DMS153 treated with DMSO at 0.1 percent for 48 hours (cell line): ENCODE data around the gene NDUFS8.
A peak's percentile ranks its signal among the peaks of the same experiment; 100 is the strongest.

Experiments used
- DNase-seq: peaks from one replicate; lab custom pipeline; 2025; ENCODE audit not compliant: unreplicated experiment; lab: John Stamatoyannopoulos, UW

The NDUFS8 gene

DNA sequence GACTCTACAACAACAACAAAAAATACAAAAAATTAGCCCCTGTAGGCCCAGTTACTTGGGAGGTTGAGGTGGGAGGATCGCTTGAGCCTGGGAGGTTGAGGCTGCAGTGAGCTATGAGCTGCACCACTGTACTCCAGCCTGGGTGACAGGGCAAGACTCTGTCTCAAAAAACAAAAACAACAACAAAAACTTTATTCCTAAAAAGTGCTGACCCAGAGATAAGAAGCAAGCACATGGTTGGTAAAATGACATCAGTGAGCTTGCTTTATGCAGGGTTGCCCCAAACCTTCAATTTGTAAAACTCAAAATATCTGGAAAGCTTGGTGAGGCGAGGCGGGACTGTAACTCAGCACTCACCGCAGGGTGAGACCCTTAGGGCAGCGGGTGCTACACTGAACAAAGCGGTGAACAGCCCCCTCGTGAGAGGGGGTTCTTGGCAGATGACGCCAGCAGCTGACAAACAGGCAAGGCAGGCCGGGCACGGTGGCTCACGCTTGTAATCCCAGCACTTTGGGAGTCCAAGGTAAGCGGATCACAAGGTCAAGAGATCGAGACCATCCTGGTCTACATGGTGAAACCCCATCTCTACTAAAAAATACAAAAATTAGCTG is 4.9 kb downstream of the NDUFS8 start:
- DNase-seq = no peak

DNA sequence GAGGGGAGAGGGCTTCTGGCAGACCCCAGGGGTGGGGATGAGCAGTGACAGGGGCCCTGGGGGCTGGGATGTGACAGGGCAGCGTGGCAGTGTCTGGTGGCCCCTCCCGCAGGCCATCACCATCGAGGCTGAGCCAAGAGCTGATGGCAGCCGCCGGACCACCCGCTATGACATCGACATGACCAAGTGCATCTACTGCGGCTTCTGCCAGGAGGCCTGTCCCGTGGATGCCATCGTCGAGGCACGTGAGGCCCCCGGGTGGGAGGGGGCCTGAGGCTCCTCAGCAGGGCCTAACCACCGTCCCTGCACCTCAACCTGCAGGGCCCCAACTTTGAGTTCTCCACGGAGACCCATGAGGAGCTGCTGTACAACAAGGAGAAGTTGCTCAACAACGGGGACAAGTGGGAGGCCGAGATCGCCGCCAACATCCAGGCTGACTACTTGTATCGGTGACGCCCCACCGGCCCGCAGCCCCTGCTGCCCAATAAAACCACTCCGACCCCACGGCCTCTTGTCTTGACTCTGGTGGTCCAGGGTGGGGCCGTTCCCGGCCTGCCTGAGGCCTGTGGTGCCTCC is 5.7 kb downstream of the NDUFS8 start:
- DNase-seq = no peak

DNA sequence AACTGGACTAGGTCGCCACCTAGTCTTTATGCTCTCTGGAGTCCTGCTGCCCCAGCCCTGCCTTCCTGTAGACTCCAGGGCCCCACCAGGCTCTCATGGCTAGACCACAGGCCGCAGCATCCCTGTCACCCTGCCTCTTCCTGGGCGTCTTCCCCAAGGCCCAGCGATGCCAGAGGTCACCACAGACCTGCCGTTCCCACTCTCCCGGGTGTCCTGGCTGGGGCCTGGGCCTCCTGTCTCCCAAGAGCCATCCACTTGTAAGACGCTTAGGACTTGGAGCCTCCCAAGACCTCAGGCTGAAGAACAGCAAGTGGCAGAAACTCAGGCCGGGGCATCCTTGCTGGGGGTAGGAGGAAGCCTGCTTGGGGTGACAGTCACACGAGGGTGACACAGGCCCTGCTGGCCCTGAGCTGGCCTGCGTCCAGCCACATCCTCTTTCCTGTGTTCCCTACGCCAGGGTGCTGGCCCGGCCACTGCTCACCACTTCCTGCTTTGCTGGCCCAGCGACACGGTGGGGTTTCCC is 6.3 kb downstream of the NDUFS8 start:
- DNase-seq = no peak

- DNase-seq = no peak
These were observed 7.1 kb downstream of the NDUFS8 start for GRCh38 chr11:68037411-68038225.

GRCh38 chr11:68038226-68038717 is 7.8 kb downstream of the NDUFS8 start:
- no peak for DNase-seq

DNA sequence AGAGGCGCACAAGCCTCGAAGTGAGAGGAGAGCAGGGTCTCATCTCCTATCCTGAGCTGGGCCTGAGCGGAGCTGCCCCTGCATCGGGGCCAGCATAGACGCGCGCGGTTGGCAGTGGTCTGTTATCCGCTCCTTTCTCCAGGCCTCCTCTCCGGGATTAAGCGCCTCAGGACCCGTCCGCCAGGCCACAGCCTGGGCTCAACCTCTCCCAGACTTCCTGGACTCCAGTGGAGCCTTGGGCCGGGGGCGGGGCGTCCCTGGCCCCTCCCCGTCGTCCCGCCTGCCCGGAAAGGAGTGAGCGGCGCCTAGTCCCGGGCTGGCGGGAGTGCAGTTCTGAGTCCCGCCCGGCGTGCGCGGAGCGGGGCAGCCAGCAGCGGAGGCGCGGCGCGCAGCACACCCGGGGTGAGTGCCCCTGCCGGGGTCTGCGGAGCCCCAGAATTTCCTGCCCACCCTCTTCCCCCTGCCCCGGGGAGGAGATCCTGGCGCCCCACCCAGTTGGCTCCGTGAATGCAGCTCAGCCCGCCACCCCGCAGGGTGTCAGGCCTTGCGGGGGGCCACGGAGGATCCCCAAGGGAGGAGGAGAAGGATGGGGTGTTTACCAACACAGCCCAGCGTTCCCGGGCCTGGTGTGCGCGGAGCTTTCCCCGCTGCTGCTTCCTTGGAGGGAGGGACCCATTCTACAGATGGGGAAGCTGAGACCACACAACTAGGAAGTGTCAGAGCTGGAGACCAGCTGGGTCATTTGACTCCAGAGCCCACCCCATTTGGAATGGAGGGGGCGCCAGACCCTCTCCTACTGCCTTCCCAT is 8.4 kb downstream of the NDUFS8 start, which contains the start of gene TCIRG1:
Gene TCIRG1, plus strand, starts transcription at position 308 of the 808 bp plus-strand sequence. CDS start 2,247 bp downstream, outside the sequence.
- no peak for DNase-seq

GRCh38 chr11:68039526-68040086 is 9.1 kb downstream of the NDUFS8 start:
- DNase-seq = no peak

DNA sequence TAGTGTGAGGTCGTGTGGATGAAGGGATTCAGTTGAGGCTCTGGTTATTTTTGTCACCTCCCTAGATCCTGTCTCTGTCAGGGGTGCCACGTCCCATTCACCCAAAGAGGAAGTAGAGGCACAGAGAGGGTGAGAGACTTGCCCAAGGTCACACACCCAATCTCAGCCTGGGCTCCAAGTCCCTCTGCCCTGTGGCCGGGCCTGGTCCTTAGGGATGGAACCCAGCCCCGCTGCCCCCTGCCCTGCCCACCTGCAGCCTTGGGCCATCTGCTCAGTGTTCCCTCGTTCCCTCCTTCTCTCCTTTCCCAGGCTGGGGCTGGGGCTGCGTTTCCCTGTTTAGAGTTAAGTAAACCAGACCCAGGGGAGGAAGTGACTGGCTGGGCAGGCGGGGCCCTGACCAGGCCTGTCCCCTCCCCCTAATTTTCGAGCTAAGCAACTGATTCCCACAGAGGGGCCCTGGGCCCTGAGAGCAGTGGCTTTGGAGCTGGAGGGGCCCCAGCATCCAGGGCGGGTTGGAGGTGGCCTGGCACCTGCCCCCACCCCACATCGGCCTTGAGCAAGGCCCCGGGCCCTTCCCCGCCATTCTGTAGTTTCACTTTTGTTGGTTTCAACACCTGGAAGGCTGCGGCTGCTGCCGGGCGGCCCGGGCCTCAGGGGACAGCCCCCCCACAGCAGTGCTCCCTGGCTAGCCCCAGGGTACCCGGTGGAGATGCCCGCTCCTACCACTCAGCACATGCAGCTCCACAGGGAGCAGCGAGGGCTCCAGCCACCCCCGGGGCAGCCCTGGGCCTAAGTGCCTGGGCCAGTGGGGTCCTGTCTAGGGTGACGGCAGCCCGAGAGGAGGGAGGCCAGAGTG is 9.8 kb downstream of the NDUFS8 start:
- peak; percentile 54 for DNase-seq

DNA sequence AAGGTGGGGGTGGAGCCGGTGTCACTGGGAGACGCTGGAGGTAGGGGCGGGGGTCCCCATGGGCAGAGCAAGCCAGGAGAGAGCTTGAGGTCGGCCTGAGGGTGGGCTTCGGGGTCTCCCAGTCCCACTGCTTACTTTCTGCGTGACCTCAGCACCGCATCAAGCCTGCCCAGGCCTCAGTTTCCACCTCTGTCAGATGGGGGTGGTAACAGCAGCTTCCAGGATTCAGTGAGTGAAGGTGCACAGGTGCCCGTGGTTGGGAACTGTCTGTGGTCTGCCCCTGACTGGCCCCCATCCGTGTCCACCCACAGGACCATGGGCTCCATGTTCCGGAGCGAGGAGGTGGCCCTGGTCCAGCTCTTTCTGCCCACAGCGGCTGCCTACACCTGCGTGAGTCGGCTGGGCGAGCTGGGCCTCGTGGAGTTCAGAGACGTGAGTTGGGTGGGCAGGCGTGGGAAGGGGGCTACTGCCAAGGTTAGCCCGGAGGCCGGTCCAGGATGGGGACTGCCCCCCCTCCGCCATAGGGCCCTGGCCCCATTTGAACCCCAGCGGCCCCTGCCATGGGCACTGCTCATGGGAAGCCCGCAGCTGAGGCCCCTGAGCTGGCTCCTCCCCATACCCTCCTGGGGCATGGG is 10.6 kb downstream of the NDUFS8 start:
- no peak for DNase-seq

GRCh38 chr11:68041617-68042218 is 11.2 kb downstream of the NDUFS8 start:
- no peak for DNase-seq

GRCh38 chr11:68042219-68043028 is 11.9 kb downstream of the NDUFS8 start:
- no peak for DNase-seq

DNA sequence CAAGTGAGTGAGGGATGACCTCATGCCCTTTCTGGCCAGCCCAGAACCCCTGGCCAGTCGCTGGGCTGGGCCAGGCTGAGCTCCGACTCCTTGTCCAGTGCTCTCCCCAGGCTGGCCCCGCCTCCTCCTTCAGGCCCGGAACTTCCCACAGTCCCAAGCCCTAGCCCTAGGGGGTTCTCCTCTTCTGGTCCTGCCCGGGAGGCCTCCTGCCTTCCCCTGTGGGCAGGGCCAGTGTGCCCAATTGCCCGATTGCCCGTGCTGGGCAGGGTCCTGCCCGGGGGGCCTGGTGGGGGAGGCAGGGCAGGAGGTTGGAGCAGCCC is 12.5 kb downstream of the NDUFS8 start:
- DNase-seq = no peak

DNA sequence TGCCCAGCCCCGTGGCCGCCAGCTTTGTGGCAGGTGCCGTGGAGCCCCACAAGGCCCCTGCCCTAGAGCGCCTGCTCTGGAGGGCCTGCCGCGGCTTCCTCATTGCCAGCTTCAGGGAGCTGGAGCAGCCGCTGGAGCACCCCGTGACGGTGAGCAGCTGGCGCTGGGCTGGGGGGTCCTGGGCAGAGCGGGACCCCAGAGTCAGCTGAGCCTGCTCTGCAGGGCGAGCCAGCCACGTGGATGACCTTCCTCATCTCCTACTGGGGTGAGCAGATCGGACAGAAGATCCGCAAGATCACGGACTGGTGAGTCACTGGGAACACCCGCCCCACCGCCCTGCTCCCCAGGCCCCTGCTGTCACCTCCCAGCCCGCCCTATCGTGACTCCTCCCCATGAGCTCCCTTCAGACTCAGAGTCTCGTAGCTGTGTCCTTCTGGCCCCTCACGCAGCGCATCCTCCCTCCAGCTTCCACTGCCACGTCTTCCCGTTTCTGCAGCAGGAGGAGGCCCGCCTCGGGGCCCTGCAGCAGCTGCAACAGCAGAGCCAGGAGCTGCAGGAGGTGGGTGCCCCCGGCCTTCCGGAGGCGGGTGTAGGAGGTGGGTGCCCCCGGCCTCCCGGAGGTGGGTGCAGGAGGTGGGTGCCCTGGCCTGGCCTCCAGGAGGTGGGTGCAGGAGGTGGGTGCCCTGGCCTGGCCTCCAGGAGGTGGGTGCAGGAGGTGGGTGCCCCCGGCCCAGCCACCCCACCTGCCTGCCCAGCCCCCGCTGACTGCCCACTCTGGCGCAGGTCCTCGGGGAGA is 13.1 kb downstream of the NDUFS8 start:
- no peak for DNase-seq

DNA sequence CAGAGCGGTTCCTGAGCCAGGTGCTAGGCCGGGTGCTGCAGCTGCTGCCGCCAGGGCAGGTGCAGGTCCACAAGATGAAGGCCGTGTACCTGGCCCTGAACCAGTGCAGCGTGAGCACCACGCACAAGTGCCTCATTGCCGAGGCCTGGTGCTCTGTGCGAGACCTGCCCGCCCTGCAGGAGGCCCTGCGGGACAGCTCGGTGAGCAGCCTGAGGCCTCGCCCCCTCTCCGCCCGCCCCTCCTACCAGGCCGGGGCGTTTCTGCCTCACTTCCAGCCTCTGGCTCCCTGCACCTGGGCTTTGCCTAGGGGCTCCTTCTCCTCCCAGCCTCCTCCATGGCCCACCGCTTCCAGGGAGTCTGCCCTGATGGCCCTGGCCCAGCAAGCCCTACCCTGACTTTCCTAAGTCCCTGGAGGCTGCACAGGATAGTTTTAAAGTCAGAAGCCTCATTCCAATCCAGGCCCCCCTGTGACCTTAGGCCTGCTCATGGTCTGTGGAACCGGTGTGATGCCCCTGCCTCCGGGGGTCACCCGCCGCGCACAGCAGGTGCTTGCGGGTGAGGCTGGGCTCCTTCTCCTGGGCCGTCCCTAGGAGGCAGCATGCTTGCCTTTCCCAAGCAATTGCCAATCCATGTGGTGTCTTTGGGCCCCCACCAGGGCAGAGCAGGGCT is 13.8 kb downstream of the NDUFS8 start:
- DNase-seq = no peak

DNA sequence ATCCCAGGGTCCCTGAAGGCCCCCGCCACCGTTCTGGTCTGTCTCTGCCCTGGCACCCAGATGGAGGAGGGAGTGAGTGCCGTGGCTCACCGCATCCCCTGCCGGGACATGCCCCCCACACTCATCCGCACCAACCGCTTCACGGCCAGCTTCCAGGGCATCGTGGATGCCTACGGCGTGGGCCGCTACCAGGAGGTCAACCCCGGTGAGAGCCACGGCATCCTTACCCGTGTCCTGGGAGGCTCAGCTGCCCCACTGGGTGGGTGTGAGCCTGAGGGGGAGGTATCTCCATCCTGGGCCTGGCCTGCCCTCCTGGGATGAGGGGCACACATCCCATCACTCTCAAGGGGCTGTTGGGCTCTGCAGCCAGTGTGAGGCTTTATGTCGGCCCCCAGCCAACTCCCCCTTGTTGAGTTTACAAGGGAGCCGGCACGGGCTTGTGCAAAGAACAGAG is 14.4 kb downstream of the NDUFS8 start:
- DNase-seq = no peak

DNA sequence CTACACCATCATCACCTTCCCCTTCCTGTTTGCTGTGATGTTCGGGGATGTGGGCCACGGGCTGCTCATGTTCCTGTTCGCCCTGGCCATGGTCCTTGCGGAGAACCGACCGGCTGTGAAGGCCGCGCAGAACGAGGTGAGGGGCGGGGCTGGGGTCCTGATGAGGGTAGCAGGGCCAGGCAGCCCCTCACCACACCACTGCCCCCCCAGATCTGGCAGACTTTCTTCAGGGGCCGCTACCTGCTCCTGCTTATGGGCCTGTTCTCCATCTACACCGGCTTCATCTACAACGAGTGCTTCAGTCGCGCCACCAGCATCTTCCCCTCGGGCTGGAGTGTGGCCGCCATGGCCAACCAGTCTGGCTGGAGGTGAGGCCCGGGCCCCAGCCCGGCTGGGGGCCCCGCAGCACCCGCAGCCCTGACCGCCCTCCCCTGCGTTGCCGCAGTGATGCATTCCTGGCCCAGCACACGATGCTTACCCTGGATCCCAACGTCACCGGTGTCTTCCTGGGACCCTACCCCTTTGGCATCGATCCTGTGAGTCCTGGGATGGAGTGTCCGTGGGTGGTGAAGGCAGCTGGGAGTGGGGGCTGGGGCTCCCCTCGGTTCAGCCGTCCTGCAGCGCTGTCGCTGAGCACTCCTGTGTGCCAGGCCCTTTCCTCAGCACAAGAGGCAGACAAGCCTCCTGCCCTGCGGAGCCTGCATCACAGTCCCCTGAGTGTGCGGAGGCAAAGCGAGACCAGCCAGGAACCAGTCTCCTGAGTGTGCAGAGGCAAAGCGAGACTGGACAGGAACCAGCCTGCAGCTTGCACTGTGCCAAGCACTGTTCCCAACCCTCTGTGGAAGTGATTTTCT is 17.2 kb downstream of the NDUFS8 start:
- DNase-seq = no peak
